C4-2B (cell line): ENCODE measurements around the gene VPS16.

Source experiments
- CTCF ChIP-seq: fragments of 450-650 bp; conservative IDR thresholded peaks from 2 replicates; pipeline ENCODE4 v1.5.1; 2017; ENCODE audit warnings: mild to moderate bottlenecking
- ZFX ChIP-seq: fragments of 450-650 bp; IDR thresholded peaks from 2 replicates; pipeline ENCODE4 v1.6.1; 2017

- no peak for TF ChIP-seq CTCF
- no peak for TF ChIP-seq ZFX
Observed at GRCh38 chr20:2890742-2891141, 50.2 kb downstream of the VPS16 start.
